ENCODE data around the gene YPEL1.
"Not testable (repeated sequence)": the region's sequence is repeated elsewhere in the genome, so short reads cannot be mapped to it uniquely, and the experiment has no call there.

YPEL1 gene

DNA sequence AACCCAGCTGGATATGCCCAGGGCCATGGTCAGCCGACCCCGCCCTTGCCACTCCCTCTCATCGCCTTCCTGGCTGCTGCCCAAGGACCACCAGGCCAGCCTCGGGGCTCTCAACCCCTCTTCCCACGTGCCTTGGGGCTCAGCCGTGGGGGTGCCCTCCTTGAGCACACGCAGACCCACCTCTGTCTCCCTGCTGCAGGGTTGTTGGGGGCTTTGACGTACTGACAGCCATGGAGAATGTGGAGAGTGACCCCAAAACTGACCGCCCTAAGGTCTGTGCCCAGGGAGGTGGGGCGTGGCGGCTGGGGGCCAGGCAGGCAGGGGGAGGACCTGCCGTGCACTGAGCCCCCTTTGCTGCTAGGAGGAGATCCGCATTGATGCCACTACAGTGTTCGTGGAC lies 41.2 kb downstream of the YPEL1 start:
- Histone ChIP-seq H3K4me3 (ENCODE audit: insufficient read depth, low read depth, low read length) (no peak overlapping the region), H3K36me3 (ENCODE audit: control insufficient read depth, insufficient read depth, low read length) (peaks cover 34% of the 10 kb centered on the region), H3K9me3 (ENCODE audit: control insufficient read depth, low read length) (no peaks in the 10 kb centered on the region), H3K4me1 (ENCODE audit: control insufficient read depth, insufficient read depth, low read length) (peaks cover 4% of the 10 kb centered on the region), H3K27ac (ENCODE audit: insufficient read depth, low read depth, low read length, poor library complexity, severe bottlenecking) (no peak overlapping the region), H3K27me3 (ENCODE audit: control insufficient read depth, insufficient read depth, low read length, poor library complexity, severe bottlenecking) (no peaks in the 10 kb centered on the region)
- WGBS, 2 experiments, result 96 to 97% methylated on average over 14 of the region's 14 CpGs

- no peaks in the 10 kb centered on the region for H3K9me3 ChIP-seq (ENCODE audit: control insufficient read depth, low read length)
- peaks cover 32% of the 10 kb centered on the region for H3K36me3 ChIP-seq (ENCODE audit: control insufficient read depth, insufficient read depth, low read length)
- no peaks in the 10 kb centered on the region for H3K27me3 ChIP-seq (ENCODE audit: control insufficient read depth, insufficient read depth, low read length, poor library complexity, severe bottlenecking)
- peaks cover 4% of the 10 kb centered on the region for H3K4me1 ChIP-seq (ENCODE audit: control insufficient read depth, insufficient read depth, low read length)
- no peak overlapping the region for H3K4me3 ChIP-seq (ENCODE audit: insufficient read depth, low read depth, low read length)
- H3K27ac ChIP-seq (ENCODE audit: insufficient read depth, low read depth, low read length, poor library complexity, severe bottlenecking), result no peak overlapping the region
- WGBS, 2 experiments, result 93 to 96% methylated on average over 13 of the region's 13 CpGs
These were observed 41.6 kb downstream of the YPEL1 start for GRCh38 chr22:21693999-21694341.

- H3K27ac ChIP-seq (ENCODE audit: insufficient read depth, low read depth, low read length, poor library complexity, severe bottlenecking), result no peak overlapping the region
- H3K4me3 ChIP-seq (ENCODE audit: insufficient read depth, low read depth, low read length), result no peak overlapping the region
- no peaks in the 10 kb centered on the region for H3K9me3 ChIP-seq (ENCODE audit: control insufficient read depth, low read length)
- peaks cover 29% of the 10 kb centered on the region for H3K36me3 ChIP-seq (ENCODE audit: control insufficient read depth, insufficient read depth, low read length)
- 96% methylated on average over 14 of the region's 14 CpGs for WGBS, 2 experiments
- no peaks in the 10 kb centered on the region for H3K27me3 ChIP-seq (ENCODE audit: control insufficient read depth, insufficient read depth, low read length, poor library complexity, severe bottlenecking)
- no peaks in the 10 kb centered on the region for H3K4me1 ChIP-seq (ENCODE audit: control insufficient read depth, insufficient read depth, low read length)
These were observed 42.1 kb downstream of the YPEL1 start for GRCh38 chr22:21693333-21693998.

DNA sequence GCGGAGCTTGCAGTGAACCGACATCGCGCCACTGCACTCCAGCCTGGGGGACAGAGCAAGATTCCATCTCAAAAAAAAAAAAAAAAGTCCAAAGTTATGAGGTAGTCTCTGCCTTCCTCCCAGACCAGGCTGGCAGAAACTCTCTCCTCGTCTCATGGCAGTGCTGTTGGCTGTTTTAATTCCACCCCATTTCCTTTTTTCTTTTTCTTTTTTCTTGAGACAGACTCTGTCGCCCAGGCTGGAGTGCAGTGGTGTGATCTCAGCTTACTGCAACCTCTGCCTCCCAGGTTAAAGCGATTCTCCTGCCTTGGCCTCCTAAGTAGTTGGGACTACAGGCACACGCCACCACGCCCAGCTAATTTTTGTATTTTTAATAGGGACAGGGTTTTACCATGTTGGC lies 42.7 kb downstream of the YPEL1 start:
- 92 to 94% methylated on average over 9 of the region's 9 CpGs for WGBS, 2 experiments
- not testable (repeated sequence) for H3K27ac ChIP-seq (ENCODE audit: insufficient read depth, low read depth, low read length, poor library complexity, severe bottlenecking); H3K4me3 ChIP-seq (ENCODE audit: insufficient read depth, low read depth, low read length); H3K27me3 ChIP-seq (ENCODE audit: control insufficient read depth, insufficient read depth, low read length, poor library complexity, severe bottlenecking); H3K9me3 ChIP-seq (ENCODE audit: control insufficient read depth, low read length); H3K4me1 ChIP-seq (ENCODE audit: control insufficient read depth, insufficient read depth, low read length)
- H3K36me3 ChIP-seq (ENCODE audit: control insufficient read depth, insufficient read depth, low read length), result peaks cover 29% of the 10 kb centered on the region

- peaks cover 21% of the 10 kb centered on the region for H3K36me3 ChIP-seq (ENCODE audit: control insufficient read depth, insufficient read depth, low read length)
- no peaks in the 10 kb centered on the region for H3K4me1 ChIP-seq (ENCODE audit: control insufficient read depth, insufficient read depth, low read length)
- no peaks in the 10 kb centered on the region for H3K9me3 ChIP-seq (ENCODE audit: control insufficient read depth, low read length)
- no peak overlapping the region for H3K4me3 ChIP-seq (ENCODE audit: insufficient read depth, low read depth, low read length)
- H3K27me3 ChIP-seq (ENCODE audit: control insufficient read depth, insufficient read depth, low read length, poor library complexity, severe bottlenecking), result no peaks in the 10 kb centered on the region
- 82 to 86% methylated on average over 14 to 16 of the region's 16 CpGs for WGBS, 2 experiments
- H3K27ac ChIP-seq (ENCODE audit: insufficient read depth, low read depth, low read length, poor library complexity, severe bottlenecking), result no peak overlapping the region
These were observed 43.8 kb downstream of the YPEL1 start for GRCh38 chr22:21691816-21692215.

DNA sequence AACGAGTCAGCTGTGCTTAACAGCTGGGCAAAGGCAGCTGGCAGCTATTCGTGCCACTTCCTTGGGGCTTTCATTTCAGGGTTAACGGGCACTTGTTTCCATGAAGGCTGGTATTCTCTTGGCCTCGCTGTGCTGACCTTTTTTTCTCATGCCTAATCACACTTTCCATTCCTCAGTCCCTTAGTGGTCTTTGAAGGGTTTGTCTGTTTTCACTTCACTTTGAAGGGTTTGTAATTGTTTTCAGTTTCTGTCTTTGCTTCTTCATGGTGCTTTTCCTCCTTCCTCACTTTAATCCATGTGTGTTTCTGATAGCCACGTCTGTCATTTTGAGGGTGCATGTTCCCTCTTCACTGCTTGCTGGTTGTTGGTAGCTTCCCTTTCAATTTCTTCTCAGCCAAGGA lies 45.2 kb downstream of the YPEL1 start:
- WGBS, 2 experiments, result 91 to 96% methylated on average over 5 of the region's 5 CpGs
- Histone ChIP-seq H3K4me3 (ENCODE audit: insufficient read depth, low read depth, low read length) (no peak overlapping the region), H3K36me3 (ENCODE audit: control insufficient read depth, insufficient read depth, low read length) (peaks cover 9% of the 10 kb centered on the region), H3K27ac (ENCODE audit: insufficient read depth, low read depth, low read length, poor library complexity, severe bottlenecking) (no peak overlapping the region), H3K9me3 (ENCODE audit: control insufficient read depth, low read length) (no peaks in the 10 kb centered on the region), H3K27me3 (ENCODE audit: control insufficient read depth, insufficient read depth, low read length, poor library complexity, severe bottlenecking) (no peaks in the 10 kb centered on the region), H3K4me1 (ENCODE audit: control insufficient read depth, insufficient read depth, low read length) (no peaks in the 10 kb centered on the region)

DNA sequence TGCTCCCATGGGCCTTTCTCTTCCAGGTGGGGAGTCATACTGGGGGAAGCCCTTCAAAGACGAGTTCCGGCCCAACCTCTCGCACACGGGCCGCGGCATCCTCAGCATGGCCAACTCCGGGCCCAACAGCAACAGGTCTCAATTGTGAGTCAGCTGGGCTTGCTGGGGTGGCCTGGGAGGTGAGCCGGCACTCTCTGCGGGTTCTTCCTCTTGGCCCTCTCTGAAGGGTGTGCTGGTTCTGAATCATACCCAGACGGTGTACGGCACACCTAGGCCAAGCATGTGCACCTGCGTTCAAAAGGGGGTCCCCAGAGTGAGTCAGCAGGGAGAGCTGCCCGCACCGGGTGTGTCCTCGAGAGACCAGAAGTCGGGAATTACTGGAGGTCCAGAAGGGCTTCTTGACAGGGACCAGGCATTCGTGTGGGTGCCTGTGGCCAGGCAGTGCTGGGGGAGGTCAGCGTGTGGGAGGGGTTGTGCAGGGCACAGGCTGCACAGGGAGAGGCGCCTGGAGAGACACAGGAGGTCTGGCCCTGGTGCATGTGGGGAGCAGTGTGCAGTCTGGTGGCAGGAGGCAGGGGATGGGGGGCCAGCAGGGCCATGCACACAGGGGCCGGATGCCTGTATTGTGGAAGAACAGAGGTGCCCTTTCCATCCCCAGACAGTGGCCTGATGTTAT lies 46.8 kb downstream of the YPEL1 start:
- Histone ChIP-seq H3K4me3 (ENCODE audit: insufficient read depth, low read depth, low read length) (no peak overlapping the region), H3K27me3 (ENCODE audit: control insufficient read depth, insufficient read depth, low read length, poor library complexity, severe bottlenecking) (no peaks in the 10 kb centered on the region), H3K36me3 (ENCODE audit: control insufficient read depth, insufficient read depth, low read length) (no peaks in the 10 kb centered on the region), H3K27ac (ENCODE audit: insufficient read depth, low read depth, low read length, poor library complexity, severe bottlenecking) (no peak overlapping the region), H3K9me3 (ENCODE audit: control insufficient read depth, low read length) (no peaks in the 10 kb centered on the region), H3K4me1 (ENCODE audit: control insufficient read depth, insufficient read depth, low read length) (no peaks in the 10 kb centered on the region)
- WGBS, 2 experiments, result 93 to 94% methylated on average over 20 of the region's 20 CpGs

- Histone ChIP-seq H3K4me1 (ENCODE audit: control insufficient read depth, insufficient read depth, low read length) (no peaks in the 10 kb centered on the region), H3K27ac (ENCODE audit: insufficient read depth, low read depth, low read length, poor library complexity, severe bottlenecking) (no peak overlapping the region), H3K36me3 (ENCODE audit: control insufficient read depth, insufficient read depth, low read length) (no peaks in the 10 kb centered on the region), H3K27me3 (ENCODE audit: control insufficient read depth, insufficient read depth, low read length, poor library complexity, severe bottlenecking) (no peaks in the 10 kb centered on the region), H3K9me3 (ENCODE audit: control insufficient read depth, low read length) (no peaks in the 10 kb centered on the region), H3K4me3 (ENCODE audit: insufficient read depth, low read depth, low read length) (no peak overlapping the region)
- WGBS, 2 experiments, result 94 to 95% methylated on average over 6 of the region's 6 CpGs
These were observed 47.3 kb downstream of the YPEL1 start for GRCh38 chr22:21688341-21688705.

DNA sequence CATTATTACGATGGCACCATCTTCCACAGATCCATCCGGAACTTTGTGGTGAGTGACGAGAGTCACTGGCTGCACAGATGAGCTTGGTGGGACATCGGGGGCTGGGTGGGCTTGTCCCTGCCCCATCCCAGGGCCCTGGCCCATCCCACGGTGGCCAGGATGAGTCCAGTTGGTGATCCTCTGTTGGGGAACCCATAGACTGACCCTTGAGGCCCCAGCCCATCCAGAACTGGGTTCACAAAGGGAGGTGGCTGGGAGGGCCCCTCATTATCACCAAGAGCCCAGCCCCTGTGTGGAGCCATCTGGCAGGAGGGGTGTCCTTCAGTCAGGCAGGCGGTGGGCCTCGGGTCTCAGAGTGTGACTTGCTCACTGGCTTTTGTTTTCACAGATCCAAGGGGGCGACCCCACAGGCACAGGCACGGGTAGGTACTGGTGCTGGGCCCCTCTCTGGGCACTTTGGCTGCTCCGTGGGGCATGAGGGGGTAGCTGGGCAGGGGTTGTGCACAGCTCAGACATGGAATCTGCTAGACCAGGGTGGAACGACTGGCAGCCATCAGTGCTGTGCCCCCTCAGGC lies 47.8 kb downstream of the YPEL1 start:
- Histone ChIP-seq H3K27ac (ENCODE audit: insufficient read depth, low read depth, low read length, poor library complexity, severe bottlenecking) (no peak overlapping the region), H3K4me1 (ENCODE audit: control insufficient read depth, insufficient read depth, low read length) (no peaks in the 10 kb centered on the region), H3K36me3 (ENCODE audit: control insufficient read depth, insufficient read depth, low read length) (peaks cover 1% of the 10 kb centered on the region), H3K4me3 (ENCODE audit: insufficient read depth, low read depth, low read length) (no peak overlapping the region), H3K27me3 (ENCODE audit: control insufficient read depth, insufficient read depth, low read length, poor library complexity, severe bottlenecking) (no peaks in the 10 kb centered on the region), H3K9me3 (ENCODE audit: control insufficient read depth, low read length) (no peaks in the 10 kb centered on the region)
- WGBS, 2 experiments, result 94 to 96% methylated on average over 11 of the region's 11 CpGs

- Histone ChIP-seq H3K27me3 (ENCODE audit: control insufficient read depth, insufficient read depth, low read length, poor library complexity, severe bottlenecking) (no peaks in the 10 kb centered on the region), H3K36me3 (ENCODE audit: control insufficient read depth, insufficient read depth, low read length) (peaks cover 4% of the 10 kb centered on the region), H3K9me3 (ENCODE audit: control insufficient read depth, low read length) (no peaks in the 10 kb centered on the region), H3K4me3 (ENCODE audit: insufficient read depth, low read depth, low read length) (no peak overlapping the region), H3K4me1 (ENCODE audit: control insufficient read depth, insufficient read depth, low read length) (no peaks in the 10 kb centered on the region), H3K27ac (ENCODE audit: insufficient read depth, low read depth, low read length, poor library complexity, severe bottlenecking) (no peak overlapping the region)
- WGBS, 2 experiments, result 95 to 96% methylated on average over 23 of the region's 23 CpGs
These were observed 48.8 kb downstream of the YPEL1 start for GRCh38 chr22:21686634-21687393.
